H1 (cell line): Measurements from ENCODE around the gene TMEM161A.

Experiments used
- CTCF ChIP-seq, 3 experiments: IDR thresholded peaks; 1 replicate in 2 of 3; 2 replicates in 1 of 3; pipeline versions ENCODE4 v1.5.1 to v1.6.1; 2011; ENCODE audit warnings: low read length in 3 of 3, mild to moderate bottlenecking in 3 of 3, inconsistent platforms in 2 of 3, low read depth in 1 of 3, moderate library complexity in 1 of 3; ENCODE audit not compliant: insufficient read depth in 1 of 3; ENCODE audit errors: control extremely low read depth in 1 of 3
- JUN ChIP-seq: IDR thresholded peaks from 2 replicates; pipeline ENCODE4 v1.6.1; 2011; ENCODE audit warnings: low read depth, mild to moderate bottlenecking, improper control_type of control experiment, low read length
- NANOG ChIP-seq: IDR thresholded peaks from 2 replicates; pipeline ENCODE4 v1.6.1; 2011; ENCODE audit warnings: low read length, low read depth, mild to moderate bottlenecking, inconsistent platforms; ENCODE audit not compliant: insufficient read depth, poor library complexity, severe bottlenecking

- TF ChIP-seq CTCF (IDR thresholded peaks at IDR 0.05; ENCODE audit: control extremely low read depth in 1 of 3, insufficient read depth in 1 of 3, low read depth in 1 of 3, low read length in 3 of 3) (no peak), NANOG (no peak), JUN (no peak)
Observed at GRCh38 chr19:19081642-19082151, 56.6 kb downstream of the TMEM161A start.
